Smooth muscle cell (in vitro differentiated cells): ENCODE measurements around the gene PAX1. TPM values are rescaled to one million over a fixed set of nuclear protein-coding genes. Genes with fewer than 3 reads are reported as not detected.

Experiments used
- DNase-seq: peaks from one replicate; lab custom pipeline; 2025; ENCODE audit not compliant: unreplicated experiment; lab: John Stamatoyannopoulos, UW
- H2AFZ ChIP-seq: fragments of 200-600 bp; sonication (generic); 2 replicates; pipeline ENCODE4 v1.6.0; 2016; ENCODE audit warnings: antibody characterized with exemption, low read depth, mild to moderate bottlenecking
- H3F3A ChIP-seq: fragments of 200-600 bp; sonication (generic); 2 replicates; pipeline ENCODE4 v1.6.0; 2017; ENCODE audit warnings: antibody characterized with exemption, low read depth
- H3K27ac ChIP-seq: fragments of 200-600 bp; sonication (generic); 2 replicates; pipeline ENCODE4 v1.5.1; 2016; ENCODE audit warnings: low read depth, mild to moderate bottlenecking
- H3K27me3 ChIP-seq: fragments of 200-600 bp; sonication (generic); 2 replicates; pipeline ENCODE4 v1.6.1; 2016; ENCODE audit warnings: low read depth, mild to moderate bottlenecking
- H3K36me3 ChIP-seq: fragments of 200-600 bp; sonication (generic); 2 replicates; pipeline ENCODE4 v1.5.1; 2016; ENCODE audit warnings: low read depth
- H3K4me1 ChIP-seq: fragments of 200-600 bp; sonication (generic); 2 replicates; pipeline ENCODE4 v1.5.1; 2016; ENCODE audit warnings: low read depth
- H3K4me2 ChIP-seq: fragments of 200-600 bp; sonication (generic); 2 replicates; pipeline ENCODE4 v1.6.0; 2016; ENCODE audit warnings: mild to moderate bottlenecking
- H3K4me3 ChIP-seq: fragments of 200-600 bp; sonication (generic); 2 replicates; pipeline ENCODE4 v1.5.1; 2016; ENCODE audit warnings: mild to moderate bottlenecking
- H3K79me2 ChIP-seq: fragments of 200-600 bp; sonication (generic); 2 replicates; pipeline ENCODE4 v1.6.0; 2016; ENCODE audit warnings: low read depth, mild to moderate bottlenecking
- H3K9ac ChIP-seq: fragments of 200-600 bp; sonication (generic); 2 replicates; pipeline ENCODE4 v1.6.0; 2016; ENCODE audit warnings: low read depth
- H3K9me3 ChIP-seq: fragments of 200-600 bp; sonication (generic); replicated peaks from 2 replicates; pipeline ENCODE4 v1.5.1; 2016; ENCODE audit warnings: low read depth
- H4K20me1 ChIP-seq: fragments of 200-600 bp; sonication (generic); 2 replicates; pipeline ENCODE4 v1.6.0; 2016; ENCODE audit warnings: low read depth
- WGBS: methylation state at CpG from one replicate; pipeline ENCODE4 v1.1.7; 2016; ENCODE audit warnings: low lambda C conversion rate; 5-methylcytosine and 5-hydroxymethylcytosine counted together
- polyA plus RNA-seq: library from polyadenylated mRNA; unstranded; fragments of >200 nt; fragmentation: Nextera tagmentation; extraction: Ambion mirVana; gene quantifications from 2 replicates; pipeline ENCODE4 v1.2.1, GENCODE V29; 2016
- total RNA-seq: library from RNA; depleted of rRNA; stranded (reverse); fragments of >200 nt; gene quantifications from 2 replicates; pipeline ENCODE4 v1.2.3, GENCODE V29; 2014
- TF ChIP-seq, protein P1 (sequence below): fragments of 200-600 bp; sonication (generic); IDR thresholded peaks from 2 replicates; pipeline ENCODE4 v1.5.1; 2017; ENCODE audit warnings: borderline replicate concordance, mild to moderate bottlenecking, antibody characterized with exemption; ENCODE audit not compliant: insufficient read depth, poor library complexity, severe bottlenecking

PAX1 gene
- total and polyA plus RNA-seq, 2 experiments from 2014 or later, result not detected

DNA sequence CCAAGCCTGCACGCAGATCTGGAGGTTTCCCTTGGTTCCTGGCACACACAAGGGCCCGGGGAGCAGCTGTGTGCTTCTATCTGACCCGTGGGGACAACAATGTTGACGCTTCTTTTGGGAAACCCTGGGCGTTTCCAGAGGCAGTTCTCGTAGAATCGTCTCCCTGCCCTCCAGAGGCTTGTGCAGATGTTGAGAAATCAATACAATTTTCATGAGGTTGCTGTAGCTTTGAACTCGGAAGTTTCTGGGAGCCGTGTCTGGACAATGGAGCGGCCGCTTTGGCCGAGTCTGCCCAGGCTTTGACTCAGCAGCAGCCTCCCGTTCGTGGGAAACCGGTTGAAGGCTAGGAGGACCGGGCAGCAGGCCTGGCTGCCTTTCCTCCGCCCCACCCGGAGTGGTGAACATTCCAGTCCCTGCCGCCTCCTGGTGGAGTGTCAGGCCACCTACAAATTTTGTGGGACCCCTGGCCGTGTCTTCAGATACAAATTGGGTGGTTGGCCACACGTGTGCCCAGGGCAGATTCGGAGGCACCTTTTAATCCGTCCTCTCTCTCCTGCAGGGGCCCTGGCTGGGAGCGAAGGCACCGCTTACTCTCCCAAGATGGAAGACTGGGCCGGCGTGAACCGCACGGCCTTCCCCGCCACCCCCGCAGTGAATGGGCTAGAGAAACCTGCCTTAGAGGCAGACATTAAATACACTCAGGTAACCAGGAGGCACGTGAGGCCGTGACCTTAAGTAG, 2.7 kb downstream of the PAX1 start:
- no peak for DNase-seq
- H4K20me1 ChIP-seq, result no peaks in the 10 kb centered on the region
- H3K9me3 ChIP-seq, result no peaks in the 10 kb centered on the region
- H3K36me3 ChIP-seq, result no peaks in the 10 kb centered on the region
- no peak overlapping the region for H2AFZ ChIP-seq
- peaks cover 2% of the 10 kb centered on the region for H3K4me1 ChIP-seq
- no peak overlapping the region for H3K4me3 ChIP-seq
- H3K9ac ChIP-seq, result no peak overlapping the region
- WGBS, result 11% methylated on average over 33 of the region's 33 CpGs
- no peaks in the 10 kb centered on the region for H3F3A ChIP-seq
- no peak overlapping the region for H3K4me2 ChIP-seq
- H3K27ac ChIP-seq, result no peak overlapping the region
- peaks cover 100% of the 10 kb centered on the region for H3K27me3 ChIP-seq
- no peaks in the 10 kb centered on the region for H3K79me2 ChIP-seq
- TF ChIP-seq, protein P1, sequence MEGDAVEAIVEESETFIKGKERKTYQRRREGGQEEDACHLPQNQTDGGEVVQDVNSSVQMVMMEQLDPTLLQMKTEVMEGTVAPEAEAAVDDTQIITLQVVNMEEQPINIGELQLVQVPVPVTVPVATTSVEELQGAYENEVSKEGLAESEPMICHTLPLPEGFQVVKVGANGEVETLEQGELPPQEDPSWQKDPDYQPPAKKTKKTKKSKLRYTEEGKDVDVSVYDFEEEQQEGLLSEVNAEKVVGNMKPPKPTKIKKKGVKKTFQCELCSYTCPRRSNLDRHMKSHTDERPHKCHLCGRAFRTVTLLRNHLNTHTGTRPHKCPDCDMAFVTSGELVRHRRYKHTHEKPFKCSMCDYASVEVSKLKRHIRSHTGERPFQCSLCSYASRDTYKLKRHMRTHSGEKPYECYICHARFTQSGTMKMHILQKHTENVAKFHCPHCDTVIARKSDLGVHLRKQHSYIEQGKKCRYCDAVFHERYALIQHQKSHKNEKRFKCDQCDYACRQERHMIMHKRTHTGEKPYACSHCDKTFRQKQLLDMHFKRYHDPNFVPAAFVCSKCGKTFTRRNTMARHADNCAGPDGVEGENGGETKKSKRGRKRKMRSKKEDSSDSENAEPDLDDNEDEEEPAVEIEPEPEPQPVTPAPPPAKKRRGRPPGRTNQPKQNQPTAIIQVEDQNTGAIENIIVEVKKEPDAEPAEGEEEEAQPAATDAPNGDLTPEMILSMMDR, result no peak

DNA sequence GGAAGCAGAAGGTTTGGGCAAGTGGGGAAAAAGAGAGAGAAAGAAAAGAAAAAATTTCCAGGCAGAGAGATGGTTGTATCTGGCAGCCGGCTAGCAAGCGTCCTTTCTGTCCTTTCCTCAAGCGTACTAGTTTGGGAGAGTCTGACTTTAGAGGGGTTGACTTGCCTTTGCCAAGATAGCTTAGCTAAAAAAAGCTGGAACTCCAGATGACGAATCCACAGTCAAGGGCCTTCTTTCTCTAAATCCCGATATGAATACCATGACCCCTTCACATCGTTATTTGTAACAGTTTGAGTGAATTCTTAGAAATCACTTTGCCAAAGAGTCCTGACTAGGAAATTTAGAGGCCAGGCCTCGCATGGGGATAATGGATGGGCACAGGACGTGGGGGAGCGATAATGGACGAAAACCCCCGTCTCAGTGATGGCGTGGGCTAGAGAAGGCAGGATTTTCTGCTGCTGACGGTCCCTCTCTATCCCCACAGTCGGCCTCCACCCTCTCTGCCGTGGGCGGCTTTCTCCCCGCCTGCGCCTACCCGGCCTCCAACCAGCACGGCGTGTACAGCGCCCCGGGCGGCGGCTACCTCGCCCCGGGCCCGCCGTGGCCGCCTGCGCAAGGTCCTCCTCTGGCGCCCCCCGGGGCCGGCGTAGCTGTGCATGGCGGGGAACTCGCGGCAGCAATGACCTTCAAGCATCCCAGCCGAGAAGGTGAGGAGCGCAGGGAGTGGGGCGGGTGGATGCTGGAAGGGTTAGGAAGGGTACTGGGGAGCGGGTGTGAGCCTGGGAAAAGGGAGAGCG, 3.5 kb downstream of the PAX1 start:
- Histone ChIP-seq H3K9ac (no peak overlapping the region), H3K4me2 (no peak overlapping the region), H3K36me3 (no peaks in the 10 kb centered on the region), H2AFZ (no peak overlapping the region), H3F3A (no peaks in the 10 kb centered on the region), H3K79me2 (no peaks in the 10 kb centered on the region), H3K27ac (no peak overlapping the region), H3K27me3 (peaks cover 100% of the 10 kb centered on the region), H3K4me3 (no peak overlapping the region), H4K20me1 (no peaks in the 10 kb centered on the region), H3K9me3 (no peaks in the 10 kb centered on the region), H3K4me1 (no peaks in the 10 kb centered on the region)
- 5% methylated on average over 42 of the region's 43 CpGs for WGBS
- no peak for DNase-seq
- TF ChIP-seq, protein P1, result no peak

DNA sequence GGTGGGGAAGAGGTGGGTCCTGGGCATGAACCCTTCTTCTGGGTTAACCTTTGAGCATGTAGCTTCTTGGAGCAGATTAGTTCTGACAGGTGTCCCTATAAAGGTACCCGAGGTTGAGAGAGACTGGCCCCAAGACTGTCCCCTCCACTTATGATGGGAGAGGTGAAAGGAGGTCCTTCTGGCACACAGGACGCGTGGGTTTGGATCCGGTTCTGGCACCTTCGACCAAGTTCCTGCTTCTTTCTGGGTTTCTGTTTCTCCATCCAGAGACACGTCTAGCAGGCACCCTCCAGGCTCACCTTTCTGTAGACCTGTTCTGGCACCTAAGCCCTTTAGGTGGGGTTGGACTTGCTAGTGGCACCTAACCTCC, 4.1 kb downstream of the PAX1 start:
- DNase-seq, result no peak
- TF ChIP-seq, protein P1, result no peak
- no peaks in the 10 kb centered on the region for H4K20me1 ChIP-seq
- no peak overlapping the region for H3K27ac ChIP-seq
- H2AFZ ChIP-seq, result no peak overlapping the region
- no peak overlapping the region for H3K4me2 ChIP-seq
- no peaks in the 10 kb centered on the region for H3K9me3 ChIP-seq
- H3K9ac ChIP-seq, result no peak overlapping the region
- no peaks in the 10 kb centered on the region for H3K36me3 ChIP-seq
- H3F3A ChIP-seq, result no peaks in the 10 kb centered on the region
- peaks cover 100% of the 10 kb centered on the region for H3K27me3 ChIP-seq
- no peak overlapping the region for H3K4me3 ChIP-seq
- WGBS, result 19% methylated on average over 6 of the region's 6 CpGs
- H3K4me1 ChIP-seq, result no peaks in the 10 kb centered on the region
- no peaks in the 10 kb centered on the region for H3K79me2 ChIP-seq
